SK-N-SH treated with all-trans-retinoic acid at 6 μM for 48 hours (cell line): Measurements from ENCODE around the gene AMH.

Experiments
- ATAC-seq: fragments of 200-7000 bp; cut with Tn5 transposase; 3 replicates; pipeline ENCODE4 v1.9.1; 2020; ENCODE audit warnings: mild to moderate bottlenecking, moderate library complexity
- ARNTL ChIP-seq: fragments of 450-650 bp; formaldehyde crosslinking; IDR thresholded peaks from 2 replicates; pipeline ENCODE4 v1.5.0; 2020; ENCODE audit warnings: low read depth, mild to moderate bottlenecking, moderate library complexity, borderline replicate concordance
- BACH2 ChIP-seq: fragments of 250-450 bp; sonication (Bioruptor Pico); IDR thresholded peaks from 2 replicates; pipeline ENCODE4 v1.9.0; 2021; ENCODE audit warnings: mild to moderate bottlenecking, borderline replicate concordance
- CREB5 ChIP-seq: fragments of 250-450 bp; sonication (Bioruptor Pico); IDR thresholded peaks from 2 replicates; pipeline ENCODE4 v1.5.1; 2020; ENCODE audit warnings: low read depth, mild to moderate bottlenecking, moderate library complexity
- CSDC2 ChIP-seq: fragments of 250-450 bp; sonication (Bioruptor Pico); IDR thresholded peaks from 2 replicates; pipeline ENCODE4 v1.5.0; 2020; ENCODE audit warnings: mild to moderate bottlenecking, moderate library complexity
- CSRNP3 ChIP-seq: fragments of 250-450 bp; sonication (Bioruptor Pico); IDR thresholded peaks from 2 replicates; pipeline ENCODE4 v1.5.1; 2021; ENCODE audit warnings: mild to moderate bottlenecking, moderate library complexity
- ESRRG ChIP-seq: fragments of 250-450 bp; sonication (Bioruptor Pico); IDR thresholded peaks from 2 replicates; pipeline ENCODE4 v1.6.1; 2021; ENCODE audit warnings: mild to moderate bottlenecking
- GLIS3 ChIP-seq: fragments of 250-450 bp; sonication (Bioruptor Pico); IDR thresholded peaks from 2 replicates; pipeline ENCODE4 v1.5.0; 2020; ENCODE audit warnings: mild to moderate bottlenecking, moderate library complexity
- OSR1 ChIP-seq: fragments of 250-450 bp; sonication (Bioruptor Pico); IDR thresholded peaks from 2 replicates; pipeline ENCODE4 v1.8.0; 2022; ENCODE audit warnings: moderate library complexity, mild to moderate bottlenecking, inconsistent platforms
- PATZ1 ChIP-seq: fragments of 250-450 bp; sonication (Bioruptor Pico); IDR thresholded peaks from 2 replicates; pipeline ENCODE4 v1.8.0; 2020; ENCODE audit warnings: mild to moderate bottlenecking, moderate library complexity, borderline replicate concordance
- POU6F1 ChIP-seq: fragments of 250-450 bp; sonication (Bioruptor Pico); IDR thresholded peaks from 2 replicates; pipeline ENCODE4 v1.8.0; 2021; ENCODE audit warnings: low read depth, mild to moderate bottlenecking, moderate library complexity, borderline replicate concordance
- PPARA ChIP-seq: fragments of 250-450 bp; sonication (Bioruptor Pico); IDR thresholded peaks from 2 replicates; pipeline ENCODE4 v1.5.0; 2020; ENCODE audit warnings: mild to moderate bottlenecking, borderline replicate concordance
- RARB ChIP-seq: fragments of 250-450 bp; sonication (Bioruptor Pico); IDR thresholded peaks from 2 replicates; pipeline ENCODE4 v1.8.0; 2021; ENCODE audit warnings: mild to moderate bottlenecking, moderate library complexity
- SNAI2 ChIP-seq: fragments of 250-450 bp; sonication (Bioruptor Pico); IDR thresholded peaks from 2 replicates; pipeline ENCODE4 v1.5.0; 2020; ENCODE audit warnings: mild to moderate bottlenecking, moderate library complexity
- TCF4 ChIP-seq: fragments of 250-450 bp; sonication (Bioruptor Pico); IDR thresholded peaks from 2 replicates; pipeline ENCODE4 v1.8.0; 2021; ENCODE audit warnings: mild to moderate bottlenecking, moderate library complexity, borderline replicate concordance
- TOX ChIP-seq: fragments of 250-450 bp; sonication (Bioruptor Pico); IDR thresholded peaks from 2 replicates; pipeline ENCODE4 v1.8.0; 2021; ENCODE audit warnings: mild to moderate bottlenecking, moderate library complexity, borderline replicate concordance
- TSHZ2 ChIP-seq: fragments of 250-450 bp; sonication (Bioruptor Pico); IDR thresholded peaks from 2 replicates; pipeline ENCODE4 v1.5.0; 2020; ENCODE audit warnings: mild to moderate bottlenecking, moderate library complexity
- ZC3H10 ChIP-seq: fragments of 250-450 bp; sonication (Bioruptor Pico); IDR thresholded peaks from 2 replicates; pipeline ENCODE4 v1.5.1; 2021; ENCODE audit warnings: mild to moderate bottlenecking, moderate library complexity
- ZFP30 ChIP-seq: fragments of 450-650 bp; formaldehyde crosslinking; IDR thresholded peaks from 2 replicates; pipeline ENCODE4 v1.5.0; 2022; ENCODE audit warnings: mild to moderate bottlenecking, moderate library complexity
- ZNF565 ChIP-seq: fragments of 450-650 bp; formaldehyde crosslinking; conservative IDR thresholded peaks from 2 replicates; pipeline ENCODE4 v1.5.0; 2020; ENCODE audit warnings: low read depth, mild to moderate bottlenecking, moderate library complexity
- ZNF8 ChIP-seq: fragments of 450-650 bp; formaldehyde crosslinking; IDR thresholded peaks from 2 replicates; pipeline ENCODE4 v1.5.0; 2020; ENCODE audit warnings: mild to moderate bottlenecking, moderate library complexity

AMH gene

GRCh38 chr19:2246014-2246620 lies 3.0 kb upstream of the AMH start:
- no peak for TF ChIP-seq RARB (CRISPR knock-in tag)
- no peak for TF ChIP-seq CSDC2 (CRISPR knock-in tag)
- no peak for TF ChIP-seq ZFP30 (CRISPR knock-in tag)
- TF ChIP-seq SNAI2, result no peak
- no peak for TF ChIP-seq ESRRG
- TF ChIP-seq TCF4 (CRISPR knock-in tag), result no peak
- no peak for TF ChIP-seq CREB5
- ATAC-seq, result no peak

GRCh38 chr19:2246801-2247361 lies 2.2 kb upstream of the AMH start:
- TF ChIP-seq OSR1 (CRISPR knock-in tag), result no peak
- TF ChIP-seq ZNF565 (CRISPR knock-in tag), result no peak
- no peak for TF ChIP-seq POU6F1
- no peak for TF ChIP-seq TCF4 (CRISPR knock-in tag)
- TF ChIP-seq BACH2 (CRISPR knock-in tag), result no peak
- no peak for TF ChIP-seq ZC3H10 (CRISPR knock-in tag)
- no peak for TF ChIP-seq CSRNP3 (CRISPR knock-in tag)
- no peak for TF ChIP-seq TSHZ2 (CRISPR knock-in tag)
- no peak for TF ChIP-seq ESRRG
- TF ChIP-seq ZNF8 (CRISPR knock-in tag), result no peak
- TF ChIP-seq ZFP30 (CRISPR knock-in tag), result no peak
- no peak for TF ChIP-seq PATZ1
- no peak for TF ChIP-seq GLIS3 (CRISPR knock-in tag)
- no peak for TF ChIP-seq CSDC2 (CRISPR knock-in tag)
- TF ChIP-seq PPARA (CRISPR knock-in tag), result no peak
- TF ChIP-seq RARB (CRISPR knock-in tag), result no peak
- TF ChIP-seq CREB5, result no peak
- TF ChIP-seq TOX, result no peak
- TF ChIP-seq SNAI2, result no peak
- no peak for TF ChIP-seq ARNTL (CRISPR knock-in tag)
- ATAC-seq, result peak; percentile 46
